GM23338 (cell line): ENCODE measurements around the gene NTN4.

ENCODE experiments used
- CREB1 ChIP-seq: fragments of 250-450 bp; sonication (Bioruptor Pico); IDR thresholded peaks from 2 replicates; pipeline ENCODE4 v1.5.0; 2020; ENCODE audit warnings: low read depth, mild to moderate bottlenecking, moderate library complexity
- CTCF ChIP-seq, 2 experiments: fragments of 200-600 bp in 1 of 2; sonication (generic) in 1 of 2; conservative IDR thresholded peaks; 2 replicates each; pipeline versions ENCODE4 v1.5.1 to v1.6.1; 2016 to 2017; ENCODE audit warnings: antibody characterized with exemption in 2 of 2, low read depth in 2 of 2, mild to moderate bottlenecking in 2 of 2, moderate library complexity in 1 of 2
- ETS1 ChIP-seq: IDR thresholded peaks from 2 replicates; pipeline ENCODE4 v1.6.1; 2016; ENCODE audit warnings: antibody characterized with exemption
- EZH2 ChIP-seq: fragments of 200-600 bp; sonication (generic); IDR thresholded peaks from one replicate; pipeline ENCODE4 v1.8.0; 2017; ENCODE audit warnings: antibody characterized with exemption, mild to moderate bottlenecking, low read depth; ENCODE audit not compliant: unreplicated experiment
- EZH2phosphoT487 ChIP-seq: fragments of 200-600 bp; sonication (generic); IDR thresholded peaks from one replicate; pipeline ENCODE4 v1.8.1; 2018; ENCODE audit warnings: antibody characterized with exemption; ENCODE audit not compliant: unreplicated experiment
- JUNB ChIP-seq: IDR thresholded peaks from one replicate; pipeline ENCODE4 v1.6.1; 2016; ENCODE audit warnings: antibody characterized with exemption; ENCODE audit not compliant: unreplicated experiment
- NANOG ChIP-seq: IDR thresholded peaks from 2 replicates; pipeline ENCODE4 v1.6.1; 2016; ENCODE audit warnings: antibody characterized with exemption, borderline replicate concordance
- POLR2AphosphoS5 ChIP-seq: IDR thresholded peaks from 2 replicates; pipeline ENCODE4 v1.6.1; 2016; ENCODE audit warnings: antibody characterized with exemption, low read depth
- REST ChIP-seq: IDR thresholded peaks from one replicate; pipeline ENCODE4 v1.6.1; 2018; ENCODE audit warnings: antibody characterized with exemption; ENCODE audit not compliant: unreplicated experiment

- no peak for TF ChIP-seq CREB1 (CRISPR knock-in tag)
- TF ChIP-seq CTCF (conservative IDR thresholded peaks at IDR 0.05; ENCODE audit: low read depth in 2 of 2) = no peak
- TF ChIP-seq NANOG = no peak
- TF ChIP-seq JUNB = no peak
- no peak for TF ChIP-seq REST
- no peak for TF ChIP-seq EZH2
- TF ChIP-seq ETS1 = no peak
- TF ChIP-seq POLR2AphosphoS5 = no peak
- no peak for TF ChIP-seq EZH2phosphoT487
These were observed 19.8 kb upstream of the NTN4 start for GRCh38 chr12:95810411-95810810.
